ENCODE measurements around the gene MAP3K4. TPM values are rescaled to one million over a fixed set of nuclear protein-coding genes. Genes with fewer than 3 reads are reported as not detected.
"Not testable (repeated sequence)": the region's sequence is repeated elsewhere in the genome, so short reads cannot be mapped to it uniquely, and the experiment has no call there.

MAP3K4 gene
- total and polyA plus RNA-seq, 8 donors = 7.3 to 598 (median 19.4) TPM

GRCh38 chr6:161116554-161116953 is 125.0 kb downstream of the MAP3K4 start:
- TF ChIP-seq POLR2A (IDR thresholded peaks at IDR 0.05) = no peak
- no peak for TF ChIP-seq POLR2AphosphoS5 (IDR thresholded peaks at IDR 0.05)
- TF ChIP-seq, protein P1, sequence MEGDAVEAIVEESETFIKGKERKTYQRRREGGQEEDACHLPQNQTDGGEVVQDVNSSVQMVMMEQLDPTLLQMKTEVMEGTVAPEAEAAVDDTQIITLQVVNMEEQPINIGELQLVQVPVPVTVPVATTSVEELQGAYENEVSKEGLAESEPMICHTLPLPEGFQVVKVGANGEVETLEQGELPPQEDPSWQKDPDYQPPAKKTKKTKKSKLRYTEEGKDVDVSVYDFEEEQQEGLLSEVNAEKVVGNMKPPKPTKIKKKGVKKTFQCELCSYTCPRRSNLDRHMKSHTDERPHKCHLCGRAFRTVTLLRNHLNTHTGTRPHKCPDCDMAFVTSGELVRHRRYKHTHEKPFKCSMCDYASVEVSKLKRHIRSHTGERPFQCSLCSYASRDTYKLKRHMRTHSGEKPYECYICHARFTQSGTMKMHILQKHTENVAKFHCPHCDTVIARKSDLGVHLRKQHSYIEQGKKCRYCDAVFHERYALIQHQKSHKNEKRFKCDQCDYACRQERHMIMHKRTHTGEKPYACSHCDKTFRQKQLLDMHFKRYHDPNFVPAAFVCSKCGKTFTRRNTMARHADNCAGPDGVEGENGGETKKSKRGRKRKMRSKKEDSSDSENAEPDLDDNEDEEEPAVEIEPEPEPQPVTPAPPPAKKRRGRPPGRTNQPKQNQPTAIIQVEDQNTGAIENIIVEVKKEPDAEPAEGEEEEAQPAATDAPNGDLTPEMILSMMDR (IDR thresholded peaks at IDR 0.05) = no peak
- no peak for TF ChIP-seq EP300 (IDR thresholded peaks at IDR 0.05)
- DNase-seq = no peak
- Histone ChIP-seq H3K4me1 (no peaks in the 10 kb centered on the region), H3K27me3 (no peaks in the 10 kb centered on the region), H3K4me3 (no peak overlapping the region), H3K27ac (no peak overlapping the region), H3K9me3 (peaks cover 0 to 5% (median 0%) of the 10 kb centered on the region in 4 donors), H3K36me3 (peaks cover 31 to 100% (median 96%) of the 10 kb centered on the region in 4 donors)
- intact Hi-C loops (cut with DNase I; ENCODE audit: low total_unique reads) = no loop called here
- 91 to 96% (median 94%) methylated on average over 4 of the region's 4 CpGs for WGBS, 5 donors

GRCh38 chr6:161117308-161117707 is 125.7 kb downstream of the MAP3K4 start:
- WGBS, 5 donors = 81 to 89% (median 87%) methylated on average over 7 of the region's 7 CpGs

DNA sequence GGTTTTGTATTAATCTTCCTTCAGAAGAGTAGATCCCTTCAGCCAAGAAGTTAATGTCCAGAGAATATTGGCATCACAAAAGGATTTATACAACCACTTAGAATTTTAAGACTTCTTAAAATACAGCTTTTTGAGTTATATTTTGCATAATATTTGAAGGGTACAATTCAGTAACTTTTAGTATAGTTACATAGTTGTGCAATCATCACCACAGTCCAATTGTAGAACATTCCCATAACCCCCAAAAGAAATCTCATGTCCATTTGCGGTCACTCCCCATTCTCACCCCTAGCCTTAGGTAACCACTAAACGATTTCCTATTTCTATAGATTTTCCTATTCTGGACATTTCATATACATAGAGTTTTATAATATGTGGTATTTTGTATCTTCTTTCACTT is 126.4 kb downstream of the MAP3K4 start:
- H3K27ac ChIP-seq = no peak overlapping the region
- peaks cover 0 to 10% (median 5%) of the 10 kb centered on the region in 4 donors for H3K9me3 ChIP-seq
- H3K4me3 ChIP-seq = no peak overlapping the region
- no peaks in the 10 kb centered on the region for H3K27me3 ChIP-seq
- no peak for TF ChIP-seq POLR2A (IDR thresholded peaks at IDR 0.05)
- no peak for TF ChIP-seq POLR2AphosphoS5 (IDR thresholded peaks at IDR 0.05)
- H3K4me1 ChIP-seq = no peaks in the 10 kb centered on the region
- WGBS, 5 donors = 96 to 99% (median 97%) methylated on average over 2 of the region's 2 CpGs
- DNase-seq = no peak
- peaks cover 17 to 99% (median 85%) of the 10 kb centered on the region in 4 donors for H3K36me3 ChIP-seq
- intact Hi-C loops (cut with DNase I; ENCODE audit: low total_unique reads) = no loop called here

More at GRCh38 chr6:161117308-161117707, 125.7 kb downstream of the MAP3K4 start:
- no peak for DNase-seq
- H3K9me3 ChIP-seq = peaks cover 0 to 5% (median 0%) of the 10 kb centered on the region in 4 donors
- H3K4me1 ChIP-seq = no peaks in the 10 kb centered on the region
- no peak overlapping the region for H3K4me3 ChIP-seq
- H3K27me3 ChIP-seq = no peaks in the 10 kb centered on the region
- intact Hi-C loops (cut with DNase I; ENCODE audit: low total_unique reads) = no loop called here
- no peak overlapping the region for H3K27ac ChIP-seq
- TF ChIP-seq POLR2A (IDR thresholded peaks at IDR 0.05) (no peak), EP300 (IDR thresholded peaks at IDR 0.05) (no peak), POLR2AphosphoS5 (IDR thresholded peaks at IDR 0.05) (no peak)
- TF ChIP-seq, protein P1 (IDR thresholded peaks at IDR 0.05) = no peak
- H3K36me3 ChIP-seq = peaks cover 24 to 99% (median 89%) of the 10 kb centered on the region in 4 donors

DNA sequence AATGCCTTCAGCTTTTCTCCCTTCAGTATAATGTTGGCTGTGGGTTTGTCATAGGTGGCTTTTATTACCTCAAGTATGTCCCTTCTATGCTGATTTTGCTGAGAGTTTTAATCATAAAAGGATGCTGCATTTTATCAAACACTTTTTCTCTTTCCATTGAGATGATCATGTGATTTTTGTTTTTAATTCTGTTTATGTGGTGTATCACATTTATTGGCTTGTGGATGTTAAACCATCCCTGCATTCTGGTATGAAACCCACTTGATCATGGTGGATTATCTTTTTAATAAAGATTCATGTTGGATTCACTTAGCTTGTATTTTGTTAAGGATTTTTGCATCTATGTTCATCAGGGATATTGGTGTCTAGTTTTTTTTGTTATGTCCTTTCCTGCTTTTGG is 131.8 kb downstream of the MAP3K4 start:
- Histone ChIP-seq H3K36me3 (peaks cover 0 to 85% (median 62%) of the 10 kb centered on the region in 4 donors), H3K9me3 (peaks cover 3 to 20% (median 16%) of the 10 kb centered on the region in 4 donors)
- H3K27ac ChIP-seq; H3K4me1 ChIP-seq; DNase-seq; H3K27me3 ChIP-seq; intact Hi-C loops (cut with DNase I; ENCODE audit: low total_unique reads); H3K4me3 ChIP-seq: not testable (repeated sequence)

DNA sequence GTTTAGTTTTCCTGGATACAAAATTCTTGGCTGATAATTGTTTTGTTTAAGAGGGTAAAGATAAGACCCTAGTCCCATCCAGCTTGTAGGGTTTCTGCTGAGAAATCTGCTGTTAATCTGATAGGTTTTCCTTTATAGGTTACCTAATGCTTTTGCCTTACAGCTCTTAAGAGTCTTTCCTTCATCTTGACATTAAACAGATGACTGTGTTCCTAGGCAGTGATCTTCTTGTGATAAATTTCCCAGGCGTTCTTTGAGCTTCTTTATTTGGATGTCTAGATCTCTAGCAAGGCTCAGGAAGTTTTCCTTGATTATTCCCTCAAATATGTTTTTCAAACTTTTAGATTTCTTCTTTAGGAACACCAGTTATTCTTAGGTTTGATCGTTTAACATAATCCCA is 134.0 kb downstream of the MAP3K4 start:
- no peaks in the 10 kb centered on the region for H3K4me1 ChIP-seq
- no peak overlapping the region for H3K4me3 ChIP-seq
- H3K27ac ChIP-seq = no peak overlapping the region
- 84 to 98% (median 97%) methylated on average over 2 of the region's 2 CpGs for WGBS, 5 donors
- H3K27me3 ChIP-seq = no peaks in the 10 kb centered on the region
- DNase-seq = no peak
- peaks cover 3 to 19% (median 14%) of the 10 kb centered on the region in 4 donors for H3K9me3 ChIP-seq
- TF ChIP-seq POLR2A (IDR thresholded peaks at IDR 0.05) (no peak), EP300 (IDR thresholded peaks at IDR 0.05) (no peak), POLR2AphosphoS5 (IDR thresholded peaks at IDR 0.05) (no peak)
- TF ChIP-seq, protein P1 (IDR thresholded peaks at IDR 0.05) = no peak
- H3K36me3 ChIP-seq = peaks cover 0 to 70% (median 56%) of the 10 kb centered on the region in 4 donors
- intact Hi-C loops (cut with DNase I; ENCODE audit: low total_unique reads) = no loop called here

Data from stomach (tissue), 9 donors.